Urinary bladder (tissue), 4 donors: ENCODE results near the gene ALDH16A1. TPM values are rescaled to one million over a fixed set of nuclear protein-coding genes. Genes with fewer than 3 reads are reported as not detected.

Experiments used
- DNase-seq: peaks from one replicate; pipeline ENCODE4 v3.0.0-alpha.2; 2015; ENCODE audit errors: extremely low spot score
- H3K27ac ChIP-seq: one replicate; pipeline ENCODE4 v1.5.1; 2013; ENCODE audit warnings: low read depth, mild to moderate bottlenecking, moderate library complexity
- H3K36me3 ChIP-seq: one replicate; pipeline ENCODE4 v1.6.1; 2013; ENCODE audit warnings: mild to moderate bottlenecking, moderate library complexity; ENCODE audit not compliant: insufficient read depth
- H3K4me1 ChIP-seq: one replicate; pipeline ENCODE4 v1.6.1; 2013; ENCODE audit warnings: mild to moderate bottlenecking, moderate library complexity; ENCODE audit not compliant: insufficient read depth
- H3K4me3 ChIP-seq: one replicate; pipeline ENCODE4 v1.5.1; 2013; ENCODE audit warnings: low read depth, low read length
- WGBS: extraction: QIAGEN DNeasy Blood & Tissue Kit; methylation state at CpG from one replicate; pipeline ENCODE4 v1.1.7; 2013; 5-methylcytosine and 5-hydroxymethylcytosine counted together
- polyA plus RNA-seq: library from polyadenylated mRNA; stranded (reverse); fragments of 200-250 nt; gene quantifications from one replicate; pipeline ENCODE4 v1.2.3, GENCODE V29; 2013
- total RNA-seq: library from RNA; depleted of rRNA; stranded (reverse); fragments of >200 nt; gene quantifications from one replicate; pipeline ENCODE4 v1.2.3, GENCODE V29; 2014
- donor health status: healthy with polysubstance abuse.
- donor health status: healthy.

The ALDH16A1 gene
- total and polyA plus RNA-seq, 2 donors, result 14.2 to 34.7 TPM

- Histone ChIP-seq H3K4me1 (peaks cover 1% of the 10 kb centered on the region), H3K27ac (no peak overlapping the region), H3K36me3 (no peaks in the 10 kb centered on the region), H3K4me3 (no peak overlapping the region)
- WGBS, result 9% methylated on average over 29 of the region's 29 CpGs
- DNase-seq, result no peak
Observed at GRCh38 chr19:49428547-49429451, 24.2 kb upstream of the ALDH16A1 start.

- Histone ChIP-seq H3K4me1 (peaks cover 1% of the 10 kb centered on the region), H3K36me3 (no peaks in the 10 kb centered on the region), H3K4me3 (no peak overlapping the region), H3K27ac (no peak overlapping the region)
- no peak for DNase-seq
- WGBS, result 66% methylated on average over 9 of the region's 9 CpGs
Observed at GRCh38 chr19:49430172-49430677, 22.8 kb upstream of the ALDH16A1 start.

GRCh38 chr19:49430678-49431329 lies 22.2 kb upstream of the ALDH16A1 start:
- H3K27ac ChIP-seq, result no peak overlapping the region
- WGBS, result 59% methylated on average over 28 of the region's 28 CpGs
- H3K4me3 ChIP-seq, result no peak overlapping the region
- DNase-seq, result no peak
- H3K36me3 ChIP-seq, result no peaks in the 10 kb centered on the region
- peaks cover 1% of the 10 kb centered on the region for H3K4me1 ChIP-seq

GRCh38 chr19:49431330-49431749 lies 21.7 kb upstream of the ALDH16A1 start:
- Histone ChIP-seq H3K4me1 (peaks cover 1% of the 10 kb centered on the region), H3K4me3 (no peak overlapping the region), H3K36me3 (no peaks in the 10 kb centered on the region), H3K27ac (no peak overlapping the region)
- WGBS, result 55% methylated on average over 29 of the region's 29 CpGs
- no peak for DNase-seq

DNA sequence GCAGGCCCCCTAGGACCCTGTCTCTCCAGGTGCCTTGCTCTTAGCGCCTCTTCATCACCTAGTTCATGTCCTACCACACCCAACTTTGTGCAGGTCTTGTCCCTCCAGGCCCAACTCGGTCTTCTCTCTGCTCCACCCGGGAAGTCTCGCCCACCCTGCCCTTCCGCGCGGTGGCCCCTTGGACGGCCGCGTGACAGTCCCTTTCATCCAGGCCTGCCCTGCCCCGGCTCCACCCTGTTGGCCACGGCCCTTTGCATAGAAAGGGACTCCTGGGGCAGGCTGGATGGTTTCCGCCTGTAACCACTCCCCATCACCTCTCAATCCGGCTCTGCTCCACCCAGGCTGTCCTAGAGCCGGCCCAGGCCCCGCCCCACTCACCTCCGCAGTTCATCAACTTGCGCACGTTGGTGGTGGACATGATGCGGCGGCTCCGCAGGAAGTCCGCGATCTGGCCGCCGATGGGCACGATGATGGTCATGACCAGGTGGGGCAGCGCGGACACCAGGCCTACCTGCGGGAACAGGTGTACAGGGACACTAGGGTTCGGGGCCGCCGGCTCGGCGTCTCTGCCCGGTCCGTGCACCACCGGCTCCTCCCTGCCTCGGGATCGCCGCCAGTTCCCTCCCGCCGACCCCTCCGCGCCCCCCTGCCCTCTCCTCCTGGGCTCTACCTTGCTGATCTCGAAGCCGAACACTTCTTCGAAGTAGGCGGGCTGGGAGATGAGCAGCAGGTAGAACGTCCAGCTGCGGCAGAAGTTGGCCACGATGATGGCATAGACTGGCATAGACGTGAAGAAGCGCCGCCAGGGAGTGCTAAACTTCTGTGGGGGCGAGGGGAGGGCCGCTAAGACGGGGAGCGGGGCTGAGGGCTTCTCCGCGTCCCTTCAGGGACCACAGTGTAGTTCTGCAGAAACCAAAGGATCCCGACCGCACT lies 20.6 kb upstream of the ALDH16A1 start:
- H3K4me1 ChIP-seq, result peaks cover 1% of the 10 kb centered on the region
- no peaks in the 10 kb centered on the region for H3K36me3 ChIP-seq
- no peak overlapping the region for H3K4me3 ChIP-seq
- 9% methylated on average over 63 of the region's 63 CpGs for WGBS
- DNase-seq, result no peak
- no peak overlapping the region for H3K27ac ChIP-seq

- H3K4me1 ChIP-seq, result no peaks in the 10 kb centered on the region
- H3K27ac ChIP-seq, result no peak overlapping the region
- H3K4me3 ChIP-seq, result no peak overlapping the region
- WGBS, result 13% methylated on average over 31 of the region's 31 CpGs
- no peak for DNase-seq
- H3K36me3 ChIP-seq, result no peaks in the 10 kb centered on the region
Observed at GRCh38 chr19:49433240-49433901, 19.7 kb upstream of the ALDH16A1 start.

DNA sequence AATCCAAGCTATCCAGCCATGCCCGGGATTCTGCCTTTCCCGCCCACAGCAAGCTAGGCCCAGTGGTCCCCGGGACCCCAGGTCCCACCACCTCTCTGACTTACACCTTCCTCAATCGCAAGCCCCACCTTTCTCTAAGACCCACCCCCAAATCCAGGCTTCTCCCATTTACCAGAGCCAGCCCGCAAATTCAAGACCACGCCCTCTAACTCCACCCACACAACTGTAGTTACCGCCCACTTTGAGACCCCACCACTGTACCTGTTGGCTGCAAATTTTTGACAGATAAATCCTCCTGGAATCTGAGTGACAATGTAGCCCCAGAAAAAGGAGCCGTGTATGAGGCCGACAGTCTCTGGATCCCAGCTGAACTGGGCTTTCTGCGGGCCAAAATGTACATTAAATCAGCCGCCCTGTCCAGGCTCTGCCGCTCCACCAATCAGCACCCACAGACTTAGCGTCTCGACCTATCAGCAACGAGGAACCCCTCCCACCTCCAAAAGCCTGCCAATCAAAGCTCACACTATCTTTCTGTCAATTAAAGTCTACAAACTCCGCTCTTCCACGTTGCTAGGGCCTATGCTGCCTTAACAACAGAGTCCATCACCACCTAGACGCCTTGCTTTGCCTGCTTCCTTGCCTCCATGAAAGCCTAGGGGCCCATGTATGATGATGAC lies 18.0 kb upstream of the ALDH16A1 start:
- DNase-seq, result no peak
- no peaks in the 10 kb centered on the region for H3K36me3 ChIP-seq
- no peak overlapping the region for H3K27ac ChIP-seq
- 89% methylated on average over 18 of the region's 18 CpGs for WGBS
- H3K4me1 ChIP-seq, result no peaks in the 10 kb centered on the region
- no peak overlapping the region for H3K4me3 ChIP-seq

GRCh38 chr19:49435670-49436069 lies 17.4 kb upstream of the ALDH16A1 start:
- Histone ChIP-seq H3K4me3 (no peak overlapping the region), H3K4me1 (no peaks in the 10 kb centered on the region), H3K27ac (no peak overlapping the region), H3K36me3 (no peaks in the 10 kb centered on the region)
- no peak for DNase-seq
- 83% methylated on average over 10 of the region's 10 CpGs for WGBS

GRCh38 chr19:49436381-49437017 lies 16.5 kb upstream of the ALDH16A1 start:
- no peaks in the 10 kb centered on the region for H3K4me1 ChIP-seq
- DNase-seq, result no peak
- no peaks in the 10 kb centered on the region for H3K36me3 ChIP-seq
- no peak overlapping the region for H3K27ac ChIP-seq
- H3K4me3 ChIP-seq, result no peak overlapping the region
- WGBS, result 15% methylated on average over 42 of the region's 42 CpGs

DNA sequence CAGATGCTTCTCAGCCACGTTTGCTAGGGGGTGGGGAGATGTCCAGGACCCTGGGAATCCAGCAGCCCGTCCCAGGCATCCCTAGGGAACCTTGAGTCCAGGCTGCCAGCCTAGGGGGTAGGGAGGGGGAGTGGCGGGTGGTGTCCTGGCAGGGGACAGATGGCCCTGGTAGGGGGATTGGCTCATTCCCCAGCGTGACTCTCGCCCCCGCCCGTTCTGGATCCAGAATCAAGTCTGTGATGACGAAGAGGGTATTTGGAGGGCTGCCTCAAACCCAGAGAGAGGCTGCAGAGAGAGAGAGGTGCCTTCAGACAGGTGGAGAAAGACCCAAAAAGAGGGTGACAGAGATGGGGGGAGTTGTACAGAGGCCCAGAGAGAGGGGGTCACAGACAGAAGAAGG lies 15.8 kb upstream of the ALDH16A1 start:
- no peak for DNase-seq
- WGBS, result 16% methylated on average over 8 of the region's 8 CpGs
- Histone ChIP-seq H3K4me1 (no peaks in the 10 kb centered on the region), H3K4me3 (no peak overlapping the region), H3K27ac (no peak overlapping the region), H3K36me3 (no peaks in the 10 kb centered on the region)

DNA sequence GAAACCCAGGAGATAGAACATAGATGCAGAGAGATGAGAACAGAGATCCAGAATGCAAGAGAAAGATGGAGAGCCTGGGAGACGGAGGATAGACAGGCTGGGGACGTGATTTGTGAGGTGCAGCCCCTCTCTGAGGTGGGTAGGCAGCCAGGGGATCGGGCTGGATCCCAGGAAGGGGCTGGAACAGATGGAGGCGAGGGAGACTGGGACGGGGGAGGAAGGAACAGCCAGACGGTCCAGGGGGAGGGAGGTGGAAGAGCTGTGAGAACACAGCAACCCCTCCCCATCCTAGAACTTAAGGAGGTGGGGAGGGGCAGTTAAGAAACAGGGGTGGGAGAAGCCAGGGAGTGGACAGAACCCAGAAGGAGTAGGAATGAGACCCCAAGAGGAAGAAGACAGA lies 14.8 kb upstream of the ALDH16A1 start:
- 12% methylated on average over 6 of the region's 6 CpGs for WGBS
- Histone ChIP-seq H3K4me1 (no peaks in the 10 kb centered on the region), H3K27ac (no peak overlapping the region), H3K36me3 (no peaks in the 10 kb centered on the region), H3K4me3 (no peak overlapping the region)
- no peak for DNase-seq

GRCh38 chr19:49439836-49440235 lies 13.2 kb upstream of the ALDH16A1 start:
- 44% methylated on average over 6 of the region's 6 CpGs for WGBS
- Histone ChIP-seq H3K4me1 (no peaks in the 10 kb centered on the region), H3K27ac (no peak overlapping the region), H3K36me3 (no peaks in the 10 kb centered on the region), H3K4me3 (no peak overlapping the region)
- DNase-seq, result no peak
